HEK293 (cell line): ENCODE measurements around the gene KCNMA1.

ENCODE experiments used
- CTCF ChIA-PET: fragments of 350-600 bp; formaldehyde crosslinking; extraction: SDS; loops from one replicate; lab custom pipeline; 2021; ENCODE audit warnings: antibody characterized with exemption; lab: Yijun Ruan, JAX
- POLR2A ChIA-PET: fragments of 300-600 bp; formaldehyde crosslinking; extraction: SDS; loops from one replicate; lab custom pipeline; 2020; ENCODE audit warnings: antibody characterized with exemption, inconsistent platforms; lab: Yijun Ruan, JAX
- H3K27ac ChIP-seq: fragments of 200-500 bp; sonication (Bioruptor generic); 2 replicates; pipeline ENCODE4 v1.5.1; 2014; ENCODE audit warnings: low read depth, low read length, control low read depth, inconsistent platforms; ENCODE audit errors: extremely low read depth
- H3K36me3 ChIP-seq, 2 experiments: fragments of 200-500 bp in 1 of 2; sonication (Bioruptor generic) in 1 of 2; 1 replicate in 1 of 2; 2 replicates in 1 of 2; pipeline ENCODE4 v1.5.1; 2014 to 2017; ENCODE audit warnings: inconsistent platforms in 2 of 2, low read length in 2 of 2; ENCODE audit not compliant: control insufficient read depth in 2 of 2, insufficient read depth in 1 of 2
- H3K4me1 ChIP-seq: fragments of 200-500 bp; sonication (Bioruptor generic); 2 replicates; pipeline ENCODE4 v1.5.1; 2014; ENCODE audit warnings: mild to moderate bottlenecking, low read length, inconsistent platforms; ENCODE audit not compliant: control insufficient read depth, insufficient read depth
- H3K4me3 ChIP-seq: 2 replicates; pipeline ENCODE4 v1.5.1; 2011; ENCODE audit warnings: low read depth, mild to moderate bottlenecking, control low read depth, low read length, moderate library complexity
- H3K9me3 ChIP-seq: fragments of 200-500 bp; sonication (Bioruptor generic); 2 replicates; pipeline ENCODE4 v1.5.1; 2014; ENCODE audit warnings: low read depth, low read length, inconsistent platforms; ENCODE audit not compliant: control insufficient read depth, insufficient read depth
- BCL6B ChIP-seq: fragments of 450-650 bp; formaldehyde crosslinking; IDR thresholded peaks from 2 replicates; pipeline ENCODE4 v1.5.1; 2017; ENCODE audit warnings: missing biosample characterization, missing genetic modification characterization
- FEZF1 ChIP-seq: fragments of 450-650 bp; formaldehyde crosslinking; IDR thresholded peaks from 2 replicates; pipeline ENCODE4 v1.5.1; 2016; ENCODE audit warnings: missing biosample characterization, missing genetic modification characterization
- HOXC10 ChIP-seq: sonication (generic); formaldehyde crosslinking; IDR thresholded peaks from 2 replicates; pipeline ENCODE4 v1.8.1; 2023; ENCODE audit warnings: mild to moderate bottlenecking, missing genetic modification reagents
- INSM2 ChIP-seq: fragments of 450-650 bp; formaldehyde crosslinking; IDR thresholded peaks from 2 replicates; pipeline ENCODE4 v1.5.1; 2016; ENCODE audit warnings: missing biosample characterization, missing genetic modification characterization
- KLF1 ChIP-seq: fragments of 450-650 bp; formaldehyde crosslinking; IDR thresholded peaks from 2 replicates; pipeline ENCODE4 v1.5.1; 2016; ENCODE audit warnings: missing biosample characterization, missing genetic modification characterization
- KLF10 ChIP-seq: fragments of 450-650 bp; IDR thresholded peaks from 2 replicates; pipeline ENCODE4 v1.5.1; 2018; ENCODE audit warnings: missing biosample characterization, mild to moderate bottlenecking, missing genetic modification characterization
- KLF8 ChIP-seq: fragments of 450-650 bp; formaldehyde crosslinking; IDR thresholded peaks from 2 replicates; pipeline ENCODE4 v1.5.1; 2016; ENCODE audit warnings: missing biosample characterization, missing genetic modification characterization
- PRDM4 ChIP-seq: fragments of 450-650 bp; formaldehyde crosslinking; IDR thresholded peaks from 2 replicates; pipeline ENCODE4 v1.5.1; 2017; ENCODE audit warnings: missing biosample characterization, missing genetic modification characterization
- SP7 ChIP-seq: fragments of 450-650 bp; formaldehyde crosslinking; IDR thresholded peaks from 2 replicates; pipeline ENCODE4 v1.5.1; 2016; ENCODE audit warnings: missing biosample characterization, missing genetic modification characterization
- YY2 ChIP-seq: fragments of 450-650 bp; formaldehyde crosslinking; IDR thresholded peaks from 2 replicates; pipeline ENCODE4 v1.5.1; 2016; ENCODE audit warnings: missing biosample characterization, missing genetic modification characterization
- ZBTB1 ChIP-seq: fragments of 450-650 bp; formaldehyde crosslinking; IDR thresholded peaks from 2 replicates; pipeline ENCODE4 v1.5.1; 2016; ENCODE audit warnings: missing biosample characterization, missing genetic modification characterization
- ZBTB20 ChIP-seq: fragments of 450-650 bp; formaldehyde crosslinking; IDR thresholded peaks from 2 replicates; pipeline ENCODE4 v1.5.1; 2016; ENCODE audit warnings: missing biosample characterization, missing genetic modification characterization
- ZFHX2 ChIP-seq: fragments of 450-650 bp; formaldehyde crosslinking; conservative IDR thresholded peaks from 2 replicates; pipeline ENCODE4 v1.5.1; 2016; ENCODE audit warnings: missing biosample characterization, missing genetic modification characterization
- ZNF16 ChIP-seq: fragments of 450-650 bp; formaldehyde crosslinking; IDR thresholded peaks from 2 replicates; pipeline ENCODE4 v1.5.1; 2016; ENCODE audit warnings: low read depth, missing biosample characterization, missing genetic modification characterization
- ZNF19 ChIP-seq: fragments of 450-650 bp; formaldehyde crosslinking; IDR thresholded peaks from 2 replicates; pipeline ENCODE4; 2016; ENCODE audit warnings: missing biosample characterization, missing genetic modification characterization, low read depth
- ZNF280C ChIP-seq: fragments of 450-650 bp; formaldehyde crosslinking; IDR thresholded peaks from 2 replicates; pipeline ENCODE4 v1.5.1; 2016; ENCODE audit warnings: missing biosample characterization, missing genetic modification characterization
- ZNF404 ChIP-seq: fragments of 450-650 bp; formaldehyde crosslinking; IDR thresholded peaks from 2 replicates; pipeline ENCODE4 v1.5.1; 2017; ENCODE audit warnings: missing biosample characterization, missing genetic modification characterization
- ZNF48 ChIP-seq: fragments of 450-650 bp; formaldehyde crosslinking; IDR thresholded peaks from 2 replicates; pipeline ENCODE4 v1.5.1; 2016; ENCODE audit warnings: missing biosample characterization, missing genetic modification characterization
- ZNF530 ChIP-seq: fragments of 450-650 bp; formaldehyde crosslinking; IDR thresholded peaks from 2 replicates; pipeline ENCODE4 v1.5.1; 2016; ENCODE audit warnings: low read depth, missing biosample characterization, missing genetic modification characterization
- ZNF544 ChIP-seq: fragments of 450-650 bp; formaldehyde crosslinking; IDR thresholded peaks from 2 replicates; pipeline ENCODE4 v1.5.0; 2017; ENCODE audit warnings: missing biosample characterization, missing genetic modification characterization
- ZNF548 ChIP-seq: fragments of 450-650 bp; formaldehyde crosslinking; IDR thresholded peaks from 2 replicates; pipeline ENCODE4 v1.5.1; 2016; ENCODE audit warnings: missing biosample characterization, missing genetic modification characterization
- ZNF585B ChIP-seq: fragments of 450-650 bp; formaldehyde crosslinking; IDR thresholded peaks from 2 replicates; pipeline ENCODE4 v1.5.1; 2016; ENCODE audit warnings: missing biosample characterization, missing genetic modification characterization
- ZNF624 ChIP-seq: fragments of 450-650 bp; formaldehyde crosslinking; IDR thresholded peaks from 2 replicates; pipeline ENCODE4 v1.5.1; 2017; ENCODE audit warnings: missing biosample characterization, missing genetic modification characterization
- ZNF658 ChIP-seq: fragments of 450-650 bp; formaldehyde crosslinking; IDR thresholded peaks from 2 replicates; pipeline ENCODE4; 2016; ENCODE audit warnings: missing biosample characterization, missing genetic modification characterization
- ZNF707 ChIP-seq: fragments of 450-650 bp; formaldehyde crosslinking; IDR thresholded peaks from 2 replicates; pipeline ENCODE4 v1.5.1; 2016; ENCODE audit warnings: missing biosample characterization, missing genetic modification characterization
- ZNF747 ChIP-seq: fragments of 450-650 bp; formaldehyde crosslinking; IDR thresholded peaks from 2 replicates; pipeline ENCODE4 v1.5.1; 2016; ENCODE audit warnings: missing biosample characterization, missing genetic modification characterization
- ZNF843 ChIP-seq: fragments of 450-650 bp; formaldehyde crosslinking; IDR thresholded peaks from 2 replicates; pipeline ENCODE4 v1.5.1; 2016; ENCODE audit warnings: missing biosample characterization, missing genetic modification characterization

The KCNMA1 gene

GRCh38 chr10:77191324-77192049, 446.1 kb downstream of the KCNMA1 start:
- Histone ChIP-seq H3K27ac (no peak overlapping the region), H3K9me3 (no peaks in the 10 kb centered on the region), H3K4me1 (peaks cover 8% of the 10 kb centered on the region)
- CTCF ChIA-PET = interaction anchor here (0.6 to 1.8 kb wide), 3 partner anchors 17 to 452 kb away, joined by 3 to 8 read pairs (median 5); no protein-coding TSS in a partner anchor
- POLR2A ChIA-PET = no interaction called here
- TF ChIP-seq KLF8 (tag by site-specific recombination) = no peak
- TF ChIP-seq INSM2 = no peak
- TF ChIP-seq ZFHX2 = no peak
- no peak for TF ChIP-seq ZNF658 (tag by site-specific recombination)
- TF ChIP-seq ZNF530 (tag by site-specific recombination) = no peak
- no peak for TF ChIP-seq ZNF16
- TF ChIP-seq ZNF548 (tag by site-specific recombination) = no peak
- TF ChIP-seq ZNF624 (tag by site-specific recombination) = no peak
- no peak for TF ChIP-seq ZBTB20 (tag by site-specific recombination)
- TF ChIP-seq ZNF843 (tag by site-specific recombination) = no peak
- TF ChIP-seq BCL6B (tag by site-specific recombination) = no peak
- TF ChIP-seq SP7 (tag by site-specific recombination) = no peak
- TF ChIP-seq, all 188 proteins: peak for 0
- no peak overlapping the region for H3K4me3 ChIP-seq
- no peaks in the 10 kb centered on the region for H3K36me3 ChIP-seq

- TF ChIP-seq ZNF747 (tag by site-specific recombination) (no peak), PRDM4 (tag by site-specific recombination) (no peak), ZNF707 (no peak), KLF1 (tag by site-specific recombination) (no peak), FEZF1 (tag by site-specific recombination) (no peak)
- Histone ChIP-seq H3K36me3 (no peaks in the 10 kb centered on the region), H3K4me1 (peaks cover 4% of the 10 kb centered on the region), H3K9me3 (no peaks in the 10 kb centered on the region), H3K27ac (no peak overlapping the region), H3K4me3 (no peak overlapping the region)
- POLR2A ChIA-PET = no interaction called here
- CTCF ChIA-PET = interaction anchor here (1.0 kb wide), 1 partner anchor 16 kb away, joined by 5 read pairs; no protein-coding TSS in a partner anchor
Measured at GRCh38 chr10:77190291-77190690, 447.3 kb downstream of the KCNMA1 start.

- Histone ChIP-seq H3K4me1 (peaks cover 4% of the 10 kb centered on the region), H3K27ac (no peak overlapping the region), H3K9me3 (no peaks in the 10 kb centered on the region), H3K36me3 (no peaks in the 10 kb centered on the region), H3K4me3 (no peak overlapping the region)
- ChIA-PET CTCF (interaction anchor here (0.5 kb wide), 1 partner anchor 454 kb away, joined by 3 read pairs; no protein-coding TSS in a partner anchor), POLR2A (no interaction called here)
- TF ChIP-seq ZNF404 (tag by site-specific recombination) (no peak), KLF10 (tag by site-specific recombination) (no peak), ZNF585B (no peak), ZNF19 (tag by site-specific recombination) (no peak), ZBTB1 (tag by site-specific recombination) (no peak), ZNF544 (tag by site-specific recombination) (no peak), YY2 (no peak), ZNF280C (tag by site-specific recombination) (no peak), HOXC10 (no peak), ZNF48 (tag by site-specific recombination) (no peak)
Measured at GRCh38 chr10:77189520-77189919, 448.1 kb downstream of the KCNMA1 start.
